K562 (cell line): ENCODE results near the gene GRAMD1B. TPM values are rescaled to one million over a fixed set of nuclear protein-coding genes. Genes with fewer than 3 reads are reported as not detected.

Experiments
- ATAC-seq: fragments of 200-7000 bp; cut with Tn5 transposase; 3 replicates; pipeline ENCODE4 v1.9.1; 2020; ENCODE audit warnings: moderate library complexity
- BruUV-seq: library from RNA; stranded (reverse); fragments of 400-500 nt; replicated peaks from 2 replicates; lab custom pipeline; 2021; lab: Mats Ljungman, UMichigan
- CTCF ChIA-PET: fragments of 300-600 bp; formaldehyde crosslinking; extraction: SDS; loops from one replicate; lab custom pipeline; 2021; ENCODE audit warnings: low intra/inter-chr PET ratio; lab: Yijun Ruan, JAX
- POLR2A ChIA-PET: fragments of 300-600, 350-650 bp; sonication (Branson Sonifier 250); formaldehyde crosslinking; extraction: SDS; loops from one replicate; lab custom pipeline; 2021; ENCODE audit warnings: antibody characterized with exemption, inconsistent platforms; lab: Yijun Ruan, JAX
- DNase-seq, 4 experiments: peaks; one replicate each; pipeline versions ENCODE4 v3.0.0 to v3.0.0-alpha.2; 2011 to 2018; ENCODE audit warnings: low spot score in 3 of 4, mixed read lengths in 3 of 4; ENCODE audit errors: extremely low read depth in 1 of 4
- FAIRE-seq: peaks from 2 replicates; lab custom pipeline; 2011; peaks lifted over from hg19 to GRCh38; lab: Jason Lieb, UNC
- H2AFZ ChIP-seq: 2 replicates; pipeline ENCODE4 v1.6.0; 2011; ENCODE audit warnings: low read depth, low read length, control low read depth, inconsistent platforms
- H3K27ac ChIP-seq: fragments of 200-600 bp; 3 replicates; pipeline ENCODE4 v1.8.0; 2011; ENCODE audit warnings: low read depth, mild to moderate bottlenecking, control low read depth, inconsistent platforms, low read length, moderate library complexity, mixed read lengths; ENCODE audit errors: extremely low read depth
- H3K27me3 ChIP-seq, 2 experiments: fragments of 300-600 bp in 1 of 2; 2 replicates in 1 of 2; 3 replicates in 1 of 2; pipeline versions ENCODE4 v1.6.0 to v1.8.0; 2011; ENCODE audit warnings: inconsistent platforms in 2 of 2, low read length in 2 of 2, mild to moderate bottlenecking in 1 of 2, mixed read lengths in 1 of 2, moderate library complexity in 1 of 2; ENCODE audit not compliant: control insufficient read depth in 2 of 2, insufficient read depth in 2 of 2
- H3K36me3 ChIP-seq: fragments of 300-600 bp; 3 replicates; pipeline ENCODE4 v1.8.0; 2011; ENCODE audit warnings: mild to moderate bottlenecking, low read length, inconsistent platforms; ENCODE audit not compliant: control insufficient read depth, insufficient read depth
- H3K4me1 ChIP-seq, 2 experiments: fragments of 200-600 bp in 1 of 2; replicated peaks in 1 of 2; 2 replicates in 1 of 2; 3 replicates in 1 of 2; pipeline versions ENCODE4 v1.5.1 to v1.8.0; 2011; ENCODE audit warnings: inconsistent platforms in 2 of 2, low read length in 2 of 2, mild to moderate bottlenecking in 1 of 2, mixed read lengths in 1 of 2, moderate library complexity in 1 of 2; ENCODE audit not compliant: control insufficient read depth in 2 of 2, insufficient read depth in 2 of 2
- H3K4me2 ChIP-seq: 2 replicates; pipeline ENCODE4 v1.6.1; 2011; ENCODE audit warnings: low read length, control low read depth, inconsistent platforms, mixed read lengths; ENCODE audit not compliant: insufficient read depth
- H3K4me3 ChIP-seq: fragments of 200-600 bp; sonication (generic), shearing (Covaris generic); 2 replicates; pipeline ENCODE4 v1.5.1; 2016; ENCODE audit warnings: control low read depth, inconsistent platforms
- H3K79me2 ChIP-seq: fragments of 200-600 bp; 3 replicates; pipeline ENCODE4 v1.8.0; 2011; ENCODE audit warnings: low read length, inconsistent platforms; ENCODE audit not compliant: control insufficient read depth, insufficient read depth
- H3K9ac ChIP-seq, 2 experiments: 2 replicates each; pipeline versions ENCODE4 v1.6.0 to v1.6.1; 2011; ENCODE audit warnings: low read depth in 2 of 2, low read length in 2 of 2, control low read depth in 1 of 2, inconsistent platforms in 1 of 2, mild to moderate bottlenecking in 1 of 2, mixed read lengths in 1 of 2; ENCODE audit not compliant: insufficient read depth in 1 of 2
- H3K9me1 ChIP-seq: one replicate; pipeline ENCODE4 v1.6.0; 2011; ENCODE audit warnings: inconsistent platforms, mild to moderate bottlenecking, low read length, moderate library complexity; ENCODE audit not compliant: control insufficient read depth, insufficient read depth
- H3K9me3 ChIP-seq: replicated peaks from 2 replicates; pipeline ENCODE4 v1.5.1; 2011; ENCODE audit warnings: low read depth, low read length, inconsistent platforms; ENCODE audit not compliant: control insufficient read depth, insufficient read depth
- H4K20me1 ChIP-seq: replicated peaks from 2 replicates; pipeline ENCODE4 v1.6.1; 2011; ENCODE audit warnings: low read length, inconsistent platforms, mixed read lengths; ENCODE audit not compliant: control insufficient read depth, insufficient read depth
- CEBPG ChIP-seq, 3 experiments: fragments of 200-800 bp in 1 of 3; sonication (Bioruptor generic) in 1 of 3; sonication (generic) in 1 of 3; formaldehyde crosslinking in 1 of 3; IDR thresholded peaks in 2 of 3; conservative IDR thresholded peaks in 1 of 3; 2 replicates each; pipeline versions ENCODE4 v1.6.1 to v1.8.0; 2016 to 2022; ENCODE audit warnings: missing compliant biosample characterization in 2 of 3, missing genetic modification characterization in 2 of 3, mild to moderate bottlenecking in 1 of 3, missing genetic modification reagents in 1 of 3
- CLOCK ChIP-seq: fragments of 250-450 bp; sonication (Bioruptor Pico); IDR thresholded peaks from 2 replicates; pipeline ENCODE4 v1.4.0; 2020; ENCODE audit warnings: mild to moderate bottlenecking, moderate library complexity, borderline replicate concordance
- KLF1 ChIP-seq: fragments of 450-650 bp; IDR thresholded peaks from 2 replicates; pipeline ENCODE4 v1.6.1; 2016; ENCODE audit warnings: missing genetic modification characterization, missing compliant biosample characterization
- RBM25 ChIP-seq: fragments of 200-400 bp; formaldehyde crosslinking; IDR thresholded peaks from 2 replicates; pipeline ENCODE4 v1.6.1; 2018; ENCODE audit warnings: low read length, low read depth, moderate library complexity; ENCODE audit not compliant: severe bottlenecking
- RBM34 ChIP-seq: fragments of 200-400 bp; formaldehyde crosslinking; IDR thresholded peaks from 2 replicates; pipeline ENCODE4 v1.6.1; 2018; ENCODE audit warnings: low read length, borderline replicate concordance; ENCODE audit not compliant: insufficient read depth
- TEAD2 ChIP-seq: fragments of 450-650 bp; IDR thresholded peaks from 2 replicates; pipeline ENCODE4 v1.6.1; 2016; ENCODE audit warnings: missing genetic modification characterization, control low read depth, missing compliant biosample characterization
- ZBTB12 ChIP-seq: fragments of 250-450 bp; sonication (Bioruptor Pico); IDR thresholded peaks from 2 replicates; pipeline ENCODE4 v1.4.0; 2020
- ZNF3 ChIP-seq: fragments of 250-450 bp; sonication (Bioruptor Pico); IDR thresholded peaks from 2 replicates; pipeline ENCODE4 v1.5.0; 2021; ENCODE audit warnings: mild to moderate bottlenecking, moderate library complexity
- ZNF445 ChIP-seq: fragments of 250-450 bp; sonication (Bioruptor Pico); IDR thresholded peaks from 2 replicates; pipeline ENCODE4 v1.4.0; 2020; ENCODE audit warnings: low read depth, mild to moderate bottlenecking, moderate library complexity
- WGBS: fragments of 100-300 bp; shearing (Covaris generic); methylation state at CpG from one replicate; pipeline ENCODE4 v1.1.6; 2016; ENCODE audit warnings: low coverage, mixed read lengths; ENCODE audit not compliant: insufficient coverage; ENCODE audit errors: missing lambda C conversion rate; 5-methylcytosine and 5-hydroxymethylcytosine counted together
- in situ Hi-C: fragments of 300-500 bp; cut with MboI; formaldehyde crosslinking; loops from 4 replicates; pipeline ENCODE4 v1.15.0; 2018; ENCODE audit warnings: inconsistent platforms, mixed read lengths
- intact Hi-C: fragments of 100-400 bp; cut with micrococcal nuclease; formaldehyde crosslinking; loops from 2 replicates; pipeline ENCODE4 v1.14.2; 2022
- polyA plus RNA-seq, 8 experiments: library from polyadenylated mRNA; depleted of rRNA in 4 of 8; stranded (reverse) in 5 of 8; unstranded in 3 of 8; fragments of >200 nt; fragmentation: Nextera tagmentation in 2 of 8; fragmentation: Illumina TruSeq in 1 of 8; extraction: Ambion mirVana in 2 of 8; extraction: Trizol in 1 of 8; gene quantifications; 2 replicates each; pipeline versions ENCODE4 v1.2.1 to v1.2.3, GENCODE V29; 2011 to 2014; ENCODE audit warnings: inconsistent platforms in 1 of 8, missing spikeins in 1 of 8
- total RNA-seq, 7 experiments: library from RNA; depleted of rRNA in 6 of 7; stranded (reverse); fragments of >200 nt in 6 of 7; fragmentation: Illumina TruSeq in 2 of 7; extraction: Trizol in 2 of 7; gene quantifications; 2 replicates each; pipeline versions ENCODE4 v1.2.1 to v1.2.3, GENCODE V29; 2011 to 2021; ENCODE audit warnings: low replicate concordance in 1 of 7

GRAMD1B gene
- total and polyA plus RNA-seq, 9 of the 15 experiments (the other 6 are each of a cell fraction or from before 2014, with no cell fraction given), result 0.31 TPM; not detected in 8

- no peak for TF ChIP-seq ZNF445 (CRISPR knock-in tag)
- TF ChIP-seq ZBTB12, result no peak
- no peak for TF ChIP-seq ZNF3 (CRISPR knock-in tag)
- TF ChIP-seq KLF1 (tag), result no peak
- no peak for TF ChIP-seq RBM25
These were observed 157.0 kb downstream of the GRAMD1B start (continued) for GRCh38 chr11:123587044-123587443.

GRCh38 chr11:123587559-123587958, 157.5 kb downstream of the GRAMD1B start:
- Histone ChIP-seq H3K36me3 (no peaks in the 10 kb centered on the region), H3K9ac (no peak overlapping the region), H3K27ac (no peak overlapping the region), H3K4me2 (no peak overlapping the region), H4K20me1 (0 out of 2 replicates have a peak, but pooled peaks cover 5% of the 10 kb centered on the region), H3K79me2 (no peaks in the 10 kb centered on the region), H3K4me1 (no peaks in the 10 kb centered on the region), H3K27me3 (peaks cover 2 to 51% of the 10 kb centered on the region in 2 experiments; a peak in 4 of 5 replicates), H2AFZ (no peak overlapping the region), H3K4me3 (no peak overlapping the region), H3K9me1 (no peaks in the 10 kb centered on the region), H3K9me3 (no peaks in the 10 kb centered on the region)
- ChIA-PET POLR2A (no interaction called here), CTCF (no interaction called here)
- FAIRE-seq, result no peak
- WGBS, result 0% methylated on average over 6 of the region's 6 CpGs
- intact Hi-C loops (no loop called here), in situ Hi-C loops (no loop called here)
- no peak for DNase-seq
- ATAC-seq, result no peak
- BruUV-seq, result no TSS peak
- TF ChIP-seq CLOCK, result no peak
- TF ChIP-seq RBM34, result no peak
- no peak for TF ChIP-seq CEBPG (CRISPR knock-in tag; IDR thresholded peaks at IDR 0.05)
- no peak for TF ChIP-seq CEBPG (tag; conservative IDR thresholded peaks at IDR 0.05 in 1 of 2, IDR thresholded peaks at IDR 0.05 in 1 of 2)
- TF ChIP-seq TEAD2 (tag), result no peak
